Measurements from ENCODE around the gene PLA2G6. TPM values are rescaled to one million over a fixed set of nuclear protein-coding genes. Genes with fewer than 3 reads are reported as not detected.

PLA2G6 gene
- total and polyA plus RNA-seq, 2 of the 13 experiments (the other 11 are each of a cell fraction or from before 2014, with no cell fraction given): 4.8 to 11.5 TPM

DNA sequence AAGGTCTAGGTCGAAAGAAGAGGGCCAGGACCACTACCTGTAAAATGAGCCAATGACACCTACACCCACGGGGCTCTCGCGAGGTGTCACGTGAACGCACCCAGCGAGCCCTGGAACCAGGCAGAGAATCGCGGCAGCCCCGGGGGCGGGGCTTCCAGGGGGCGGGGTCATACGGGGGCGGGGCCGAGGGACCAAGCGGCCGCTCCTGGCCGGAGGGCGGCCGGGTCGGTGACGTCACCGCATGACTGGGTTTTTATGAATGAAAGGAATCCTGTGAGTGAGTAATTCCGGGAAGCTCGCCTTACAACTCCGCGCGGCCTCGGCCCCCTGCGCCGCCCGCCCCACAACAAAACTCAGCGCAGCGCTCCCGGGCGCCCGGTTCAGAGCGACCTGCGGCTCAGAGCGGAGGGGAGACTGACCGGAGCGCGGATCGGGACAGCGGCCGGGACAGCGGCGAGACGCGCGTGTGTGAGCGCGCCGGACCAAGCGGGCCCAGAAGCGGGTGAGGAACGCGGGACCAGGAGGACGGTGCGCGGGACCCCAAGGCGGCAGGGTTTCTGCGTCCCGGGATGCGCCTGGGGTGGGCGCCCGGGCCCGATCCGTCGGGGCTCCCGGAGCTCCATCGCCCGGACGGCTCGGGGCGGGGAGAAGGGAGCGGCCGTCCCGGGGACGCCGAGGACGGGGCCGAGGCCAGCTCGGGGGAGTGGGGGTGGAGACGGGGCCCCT lies 20.2 kb upstream of the PLA2G6 start, which contains the start of gene MAFF (continued):
- TF ChIP-seq, protein P1, sequence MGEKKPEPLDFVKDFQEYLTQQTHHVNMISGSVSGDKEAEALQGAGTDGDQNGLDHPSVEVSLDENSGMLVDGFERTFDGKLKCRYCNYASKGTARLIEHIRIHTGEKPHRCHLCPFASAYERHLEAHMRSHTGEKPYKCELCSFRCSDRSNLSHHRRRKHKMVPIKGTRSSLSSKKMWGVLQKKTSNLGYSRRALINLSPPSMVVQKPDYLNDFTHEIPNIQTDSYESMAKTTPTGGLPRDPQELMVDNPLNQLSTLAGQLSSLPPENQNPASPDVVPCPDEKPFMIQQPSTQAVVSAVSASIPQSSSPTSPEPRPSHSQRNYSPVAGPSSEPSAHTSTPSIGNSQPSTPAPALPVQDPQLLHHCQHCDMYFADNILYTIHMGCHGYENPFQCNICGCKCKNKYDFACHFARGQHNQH (CRISPR knock-in tag; IDR thresholded peaks at IDR 0.05): no peak; the same call in 1 of the 2 replicates
- TF ChIP-seq PAWR (CRISPR knock-in tag; IDR thresholded peaks at IDR 0.05; ENCODE audit: borderline replicate concordance): no peak
- peak; percentile 39 for TF ChIP-seq ASH2L (IDR thresholded peaks at IDR 0.05; ENCODE audit: insufficient read length, low read depth, low read length)
- peak; percentile 69; the same call in 1 of the 2 replicates for TF ChIP-seq ZNF430 (CRISPR knock-in tag; IDR thresholded peaks at IDR 0.05)
- no peak for TF ChIP-seq NR2F1 (CRISPR knock-in tag; IDR thresholded peaks at IDR 0.05)
- no peak for TF ChIP-seq HNF4G (IDR thresholded peaks at IDR 0.05; ENCODE audit: borderline replicate concordance, low read depth, low read length)
- no peak for TF ChIP-seq HNF4G (CRISPR knock-in tag; IDR thresholded peaks at IDR 0.05; ENCODE audit: borderline replicate concordance, low read depth)
- no peak for TF ChIP-seq ZNF350 (CRISPR knock-in tag; IDR thresholded peaks at IDR 0.05; ENCODE audit: borderline replicate concordance, low read depth)
- no peak for TF ChIP-seq NCOA5 (CRISPR knock-in tag; IDR thresholded peaks at IDR 0.05)
- no peak for TF ChIP-seq SNAI1 (CRISPR knock-in tag; IDR thresholded peaks at IDR 0.05; ENCODE audit: borderline replicate concordance)
- 0 out of 2 replicates have a peak, but pooled peaks have one; percentile 41 for TF ChIP-seq ZNF383 (CRISPR knock-in tag; IDR thresholded peaks at IDR 0.05; ENCODE audit: borderline replicate concordance)
- no peak for TF ChIP-seq HOXA7 (CRISPR knock-in tag; IDR thresholded peaks at IDR 0.05)
- TF ChIP-seq ZNF703 (CRISPR knock-in tag; IDR thresholded peaks at IDR 0.05; ENCODE audit: borderline replicate concordance): no peak
- TF ChIP-seq ARID5B (CRISPR knock-in tag; IDR thresholded peaks at IDR 0.05): peak; percentile 56; the same call in 1 of the 2 replicates
- no peak for TF ChIP-seq ZNF468 (CRISPR knock-in tag; IDR thresholded peaks at IDR 0.05)
- peak; percentile 26; the same call in 1 of the 2 replicates for TF ChIP-seq SAFB2 (CRISPR knock-in tag; IDR thresholded peaks at IDR 0.05; ENCODE audit: borderline replicate concordance, low read depth)
- TF ChIP-seq, protein P2, sequence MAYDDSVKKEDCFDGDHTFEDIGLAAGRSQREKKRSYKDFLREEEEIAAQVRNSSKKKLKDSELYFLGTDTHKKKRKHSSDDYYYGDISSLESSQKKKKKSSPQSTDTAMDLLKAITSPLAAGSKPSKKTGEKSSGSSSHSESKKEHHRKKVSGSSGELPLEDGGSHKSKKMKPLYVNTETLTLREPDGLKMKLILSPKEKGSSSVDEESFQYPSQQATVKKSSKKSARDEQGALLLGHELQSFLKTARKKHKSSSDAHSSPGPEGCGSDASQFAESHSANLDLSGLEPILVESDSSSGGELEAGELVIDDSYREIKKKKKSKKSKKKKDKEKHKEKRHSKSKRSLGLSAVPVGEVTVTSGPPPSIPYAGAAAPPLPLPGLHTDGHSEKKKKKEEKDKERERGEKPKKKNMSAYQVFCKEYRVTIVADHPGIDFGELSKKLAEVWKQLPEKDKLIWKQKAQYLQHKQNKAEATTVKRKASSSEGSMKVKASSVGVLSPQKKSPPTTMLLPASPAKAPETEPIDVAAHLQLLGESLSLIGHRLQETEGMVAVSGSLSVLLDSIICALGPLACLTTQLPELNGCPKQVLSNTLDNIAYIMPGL (CRISPR knock-in tag; IDR thresholded peaks at IDR 0.05; ENCODE audit: borderline replicate concordance in 1 of 2, low read depth in 1 of 2): peak; percentile 44 to 76; a peak in 3 of 4 replicates
- TF ChIP-seq NCOA1 (CRISPR knock-in tag; IDR thresholded peaks at IDR 0.05): no peak
- 0 out of 2 replicates have a peak, but pooled peaks have one; percentile 25 for TF ChIP-seq IRF9 (CRISPR knock-in tag; IDR thresholded peaks at IDR 0.05; ENCODE audit: borderline replicate concordance)
- peak; percentile 21 for TF ChIP-seq YY1 (IDR thresholded peaks at IDR 0.05; ENCODE audit: insufficient read depth, insufficient replicate concordance, low read depth, low read length)
